GM12865 (cell line): ENCODE measurements around the gene HDGF.

Experiments
- DNase-seq: peaks from one replicate; pipeline ENCODE4 v3.0.0; 2010; ENCODE audit warnings: low read depth
- H3K4me3 ChIP-seq: 2 replicates; pipeline ENCODE4 v1.5.1; 2011; ENCODE audit warnings: mild to moderate bottlenecking, low read depth, low read length, control low read depth
- TF ChIP-seq, protein P1 (sequence below): IDR thresholded peaks from 2 replicates; pipeline ENCODE4 v1.5.1; 2011; ENCODE audit warnings: low read length, control low read depth, low read depth, inconsistent platforms; ENCODE audit not compliant: insufficient read depth; ENCODE audit errors: missing control alignments

Gene HDGF

DNA sequence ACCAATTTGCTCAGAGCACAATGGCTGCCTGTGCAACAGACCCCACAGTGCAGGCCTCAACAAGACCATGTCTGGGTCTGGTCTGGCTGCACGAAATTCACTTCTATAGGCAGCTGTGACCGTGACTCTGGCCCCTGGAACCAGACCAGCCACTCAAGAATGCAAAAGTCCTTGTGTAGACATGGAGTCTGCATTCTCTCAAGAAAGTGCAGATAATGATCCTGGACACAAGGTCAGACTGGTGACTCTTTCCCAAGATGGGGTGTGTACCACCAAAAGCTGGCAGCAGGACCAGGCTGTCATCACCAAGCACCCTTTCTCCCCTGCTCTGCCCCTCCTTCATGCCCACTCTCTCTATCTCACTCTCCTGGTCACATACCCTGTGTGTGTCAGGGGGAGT is 30.3 kb downstream of the HDGF start:
- TF ChIP-seq, protein P1, sequence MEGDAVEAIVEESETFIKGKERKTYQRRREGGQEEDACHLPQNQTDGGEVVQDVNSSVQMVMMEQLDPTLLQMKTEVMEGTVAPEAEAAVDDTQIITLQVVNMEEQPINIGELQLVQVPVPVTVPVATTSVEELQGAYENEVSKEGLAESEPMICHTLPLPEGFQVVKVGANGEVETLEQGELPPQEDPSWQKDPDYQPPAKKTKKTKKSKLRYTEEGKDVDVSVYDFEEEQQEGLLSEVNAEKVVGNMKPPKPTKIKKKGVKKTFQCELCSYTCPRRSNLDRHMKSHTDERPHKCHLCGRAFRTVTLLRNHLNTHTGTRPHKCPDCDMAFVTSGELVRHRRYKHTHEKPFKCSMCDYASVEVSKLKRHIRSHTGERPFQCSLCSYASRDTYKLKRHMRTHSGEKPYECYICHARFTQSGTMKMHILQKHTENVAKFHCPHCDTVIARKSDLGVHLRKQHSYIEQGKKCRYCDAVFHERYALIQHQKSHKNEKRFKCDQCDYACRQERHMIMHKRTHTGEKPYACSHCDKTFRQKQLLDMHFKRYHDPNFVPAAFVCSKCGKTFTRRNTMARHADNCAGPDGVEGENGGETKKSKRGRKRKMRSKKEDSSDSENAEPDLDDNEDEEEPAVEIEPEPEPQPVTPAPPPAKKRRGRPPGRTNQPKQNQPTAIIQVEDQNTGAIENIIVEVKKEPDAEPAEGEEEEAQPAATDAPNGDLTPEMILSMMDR, result no peak
- DNase-seq, result no peak
- no peak overlapping the region for H3K4me3 ChIP-seq

DNA sequence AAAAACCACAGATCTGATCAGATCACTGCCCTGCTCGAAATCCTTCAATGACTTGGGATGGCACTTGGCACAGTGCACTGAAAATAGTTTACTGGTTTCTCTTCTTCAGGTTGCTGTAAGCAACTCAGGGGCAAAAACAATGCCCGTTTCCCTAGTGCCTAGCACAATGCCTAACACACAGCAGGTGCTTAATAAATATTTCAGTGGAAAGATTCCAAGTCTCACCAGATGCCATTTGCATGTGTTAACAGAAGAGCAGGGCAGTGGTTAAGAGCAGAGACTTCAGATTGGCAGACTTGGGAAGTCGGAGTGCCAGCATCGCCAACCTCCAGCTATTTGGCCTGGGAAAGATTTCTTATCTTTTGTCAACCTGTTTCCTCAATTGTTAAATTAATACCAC is 34.1 kb downstream of the HDGF start:
- no peak overlapping the region for H3K4me3 ChIP-seq
- no peak for DNase-seq
- TF ChIP-seq, protein P1, result no peak

DNA sequence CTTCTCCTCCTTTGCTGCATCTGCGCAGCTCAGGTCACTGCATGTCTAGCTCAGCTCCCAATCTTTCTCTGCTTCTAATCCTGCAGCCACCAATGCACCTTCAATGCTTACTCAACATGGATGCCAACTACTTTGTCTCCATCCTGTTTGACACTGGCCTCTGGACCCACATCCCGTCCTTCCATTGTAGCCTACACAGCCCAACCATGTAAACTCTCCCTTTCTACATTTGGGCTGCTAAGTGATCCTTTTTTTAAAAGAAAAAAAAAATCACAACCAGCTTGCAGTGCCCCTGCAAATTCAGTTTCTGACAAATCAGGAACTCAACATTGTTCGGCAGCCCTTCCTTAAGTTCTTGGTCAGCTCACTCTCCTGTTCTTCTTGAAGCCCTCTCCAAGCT is 36.6 kb downstream of the HDGF start:
- H3K4me3 ChIP-seq, result no peak overlapping the region
- DNase-seq, result no peak
- TF ChIP-seq, protein P1, result no peak

DNA sequence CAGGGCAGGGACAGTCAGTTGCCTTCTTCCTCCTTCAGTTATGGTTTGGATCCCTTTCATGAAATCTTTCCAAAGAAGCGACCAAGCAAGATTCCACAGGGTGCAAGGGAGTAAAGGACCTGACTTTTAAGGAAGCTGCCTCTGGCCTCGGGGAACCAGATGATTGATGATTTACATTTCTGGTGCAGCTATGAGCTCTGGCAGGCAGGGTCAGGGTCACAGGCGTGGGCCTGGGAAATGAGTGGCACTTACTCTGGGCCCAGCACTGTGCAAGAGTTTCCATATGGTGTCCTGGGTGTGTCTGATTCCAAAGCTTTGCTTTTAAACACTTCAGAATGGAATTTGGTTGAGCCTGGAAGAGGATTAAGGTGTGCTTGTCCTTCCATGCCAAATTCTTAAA is 38.8 kb downstream of the HDGF start:
- TF ChIP-seq, protein P1, result no peak
- no peak for DNase-seq

DNA sequence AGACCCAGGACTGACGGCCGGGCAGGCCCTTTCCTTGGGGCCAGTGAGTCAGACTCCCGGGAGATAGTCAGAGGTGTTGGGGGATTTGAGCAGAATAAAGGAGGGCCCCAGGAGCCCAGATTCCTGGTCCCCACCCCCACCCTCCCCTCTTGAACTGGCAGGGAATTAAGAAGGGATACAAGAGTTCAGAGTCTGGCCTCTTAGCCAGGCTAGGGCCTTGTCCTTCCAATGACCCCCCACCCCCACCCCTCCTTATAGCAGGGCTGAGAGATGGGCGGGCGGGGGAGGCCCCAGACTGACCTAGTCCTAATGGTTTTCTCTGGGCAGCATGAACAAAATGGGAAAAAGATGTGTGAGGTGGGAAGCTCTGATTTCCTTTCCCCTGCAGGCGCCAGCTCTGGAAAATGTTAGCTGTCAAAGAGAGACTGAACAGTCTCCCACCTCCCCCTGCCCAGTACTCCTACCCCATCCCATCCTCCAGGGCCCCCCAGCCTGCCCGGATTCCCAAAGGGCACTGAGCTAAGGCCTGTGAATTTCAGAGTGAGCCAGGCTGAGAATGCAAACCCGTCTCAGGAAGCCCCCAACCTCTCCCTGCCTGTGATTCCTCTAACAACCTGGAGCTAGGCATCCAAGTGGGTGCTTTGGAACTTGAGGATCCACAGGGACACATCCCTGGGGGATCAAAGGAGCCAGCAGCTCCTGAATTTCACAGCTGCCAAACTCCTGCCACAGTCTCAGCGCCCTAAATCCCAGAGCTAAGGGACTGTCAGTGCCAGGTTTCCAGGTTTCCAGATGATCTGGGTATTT is 40.3 kb downstream of the HDGF start:
- DNase-seq, result no peak
- TF ChIP-seq, protein P1, result no peak
- no peak overlapping the region for H3K4me3 ChIP-seq

More for the DNA sequence above, 38.8 kb downstream of the HDGF start:
- H3K4me3 ChIP-seq, result no peak overlapping the region

DNA sequence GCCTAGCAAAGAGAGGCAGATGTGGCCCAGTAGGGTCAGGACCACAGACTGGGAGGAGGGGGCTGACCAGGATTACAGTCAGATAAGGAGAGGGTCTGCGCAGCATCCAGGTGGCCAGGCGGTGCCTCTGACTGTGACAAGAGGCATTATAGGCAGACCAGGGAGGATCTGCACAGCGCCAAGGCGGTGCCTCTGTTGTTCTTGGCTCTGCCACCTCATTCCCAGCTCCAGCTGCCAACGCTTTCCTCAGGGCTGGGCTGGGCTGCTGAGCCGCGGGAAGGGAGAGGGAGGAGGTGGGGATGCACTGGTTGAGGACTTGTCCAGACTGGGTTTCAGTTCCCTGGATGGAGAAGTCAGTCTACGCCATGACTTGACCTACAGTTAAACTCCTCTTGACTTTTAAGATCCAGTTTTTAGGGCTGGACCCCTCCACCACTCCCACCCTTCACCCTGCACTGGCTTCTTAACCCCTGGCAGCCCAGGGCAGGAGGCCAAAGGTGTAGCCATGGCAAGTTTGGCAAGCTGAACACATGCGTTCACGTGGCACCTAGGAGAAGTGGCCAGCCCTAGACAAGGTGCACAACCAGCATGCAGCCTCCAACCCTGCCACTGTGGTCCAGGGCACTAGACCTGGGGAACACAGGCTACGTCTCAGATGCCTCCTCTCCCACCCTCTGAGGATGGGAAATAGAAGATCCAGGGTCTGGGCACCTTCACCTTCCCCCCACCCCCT is 41.6 kb downstream of the HDGF start:
- H3K4me3 ChIP-seq, result no peak overlapping the region
- DNase-seq, result no peak

More for the DNA sequence above, 41.6 kb downstream of the HDGF start:
- TF ChIP-seq, protein P1, result no peak
